ENCODE measurements around the gene HHAT.

HHAT gene

DNA sequence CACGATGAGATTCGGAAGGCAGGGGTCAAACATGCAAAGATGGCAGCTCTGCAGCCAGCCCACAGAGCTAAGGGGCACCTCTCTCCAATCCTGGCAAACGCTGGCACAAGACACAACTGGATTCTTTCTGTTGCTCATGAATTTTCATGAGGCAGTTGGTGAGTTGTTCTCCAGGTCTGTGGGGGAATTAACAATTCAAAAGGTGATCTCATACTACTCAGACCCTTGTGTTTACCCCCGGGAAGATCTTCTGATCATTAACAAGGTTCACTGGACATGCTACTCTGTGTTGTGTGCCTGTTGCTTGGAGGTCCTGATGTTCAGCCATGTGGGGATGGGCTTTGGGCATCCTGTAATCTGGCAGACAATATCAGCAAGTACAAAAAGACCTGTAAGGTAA is 128.9 kb downstream of the HHAT start:
- Histone ChIP-seq H3K4me3 (ENCODE audit: low read depth, low read length) (no peak overlapping the region), H3K9ac (ENCODE audit: low read length) (no peak overlapping the region), H3K36me3 (ENCODE audit: control insufficient read depth, insufficient read depth, low read length) (no peaks in the 10 kb centered on the region), H3K9me3 (ENCODE audit: control insufficient read depth, insufficient read depth, low read depth, low read length) (no peaks in the 10 kb centered on the region), H3K4me1 (ENCODE audit: control insufficient read depth, insufficient read depth, low read length) (peaks cover 6% of the 10 kb centered on the region), H3K27me3 (ENCODE audit: control insufficient read depth, insufficient read depth, low read length) (no peaks in the 10 kb centered on the region), H3K27ac (ENCODE audit: low read depth, low read length) (no peak overlapping the region)

DNA sequence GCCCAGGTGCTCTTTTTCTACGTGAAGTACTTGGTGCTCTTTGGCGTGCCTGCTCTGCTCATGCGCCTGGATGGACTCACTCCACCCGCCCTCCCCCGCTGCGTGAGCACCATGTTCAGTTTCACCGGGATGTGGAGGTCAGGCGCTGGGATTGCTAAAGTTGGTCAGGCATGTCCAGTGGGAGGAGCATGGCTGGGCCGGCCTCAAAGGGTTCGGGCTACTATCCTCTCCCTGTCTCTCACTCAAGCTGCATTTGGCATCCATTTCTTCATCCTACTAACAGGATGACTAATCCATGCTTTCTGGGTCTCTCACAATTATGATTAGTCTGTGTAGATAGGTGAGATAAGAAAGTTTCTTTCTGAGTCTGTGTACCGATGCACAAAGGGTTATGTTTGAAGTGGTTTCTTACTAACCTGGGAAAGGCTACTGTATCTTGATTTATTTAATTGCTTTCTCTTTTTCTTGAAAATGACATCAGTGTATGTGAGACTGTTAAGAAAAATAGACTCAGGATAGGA is 135.9 kb downstream of the HHAT start:
- no peak overlapping the region for H3K9ac ChIP-seq (ENCODE audit: low read length)
- no peaks in the 10 kb centered on the region for H3K4me1 ChIP-seq (ENCODE audit: control insufficient read depth, insufficient read depth, low read length)
- H3K27ac ChIP-seq (ENCODE audit: low read depth, low read length) = no peak overlapping the region
- no peaks in the 10 kb centered on the region for H3K9me3 ChIP-seq (ENCODE audit: control insufficient read depth, insufficient read depth, low read depth, low read length)
- no peaks in the 10 kb centered on the region for H3K36me3 ChIP-seq (ENCODE audit: control insufficient read depth, insufficient read depth, low read length)
- H3K4me3 ChIP-seq (ENCODE audit: low read depth, low read length) = no peak overlapping the region
- no peaks in the 10 kb centered on the region for H3K27me3 ChIP-seq (ENCODE audit: control insufficient read depth, insufficient read depth, low read length)

DNA sequence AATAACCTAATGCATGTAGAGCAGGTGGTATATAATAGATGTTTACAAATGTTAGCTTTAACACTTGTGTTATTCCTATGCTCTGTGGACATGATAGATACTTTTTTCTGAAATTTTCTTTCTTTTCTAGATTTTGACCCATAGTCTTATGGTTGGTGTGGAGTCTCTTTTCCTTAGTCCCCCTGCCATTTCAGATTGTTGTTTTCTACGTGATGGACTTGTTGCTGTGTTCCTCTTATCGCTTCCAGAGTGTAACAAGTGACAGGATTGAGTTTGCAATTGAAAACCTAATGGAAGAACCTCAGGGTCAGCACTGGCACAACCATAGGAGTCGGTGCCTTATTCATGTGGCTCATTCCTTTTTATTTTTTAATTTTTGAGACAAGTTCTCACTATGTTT is 136.4 kb downstream of the HHAT start:
- Histone ChIP-seq H3K27ac (ENCODE audit: low read depth, low read length) (no peak overlapping the region), H3K36me3 (ENCODE audit: control insufficient read depth, insufficient read depth, low read length) (no peaks in the 10 kb centered on the region), H3K9ac (ENCODE audit: low read length) (no peak overlapping the region), H3K4me1 (ENCODE audit: control insufficient read depth, insufficient read depth, low read length) (no peaks in the 10 kb centered on the region), H3K27me3 (ENCODE audit: control insufficient read depth, insufficient read depth, low read length) (no peaks in the 10 kb centered on the region), H3K4me3 (ENCODE audit: low read depth, low read length) (no peak overlapping the region), H3K9me3 (ENCODE audit: control insufficient read depth, insufficient read depth, low read depth, low read length) (no peaks in the 10 kb centered on the region)

- Histone ChIP-seq H3K27me3 (ENCODE audit: control insufficient read depth, insufficient read depth, low read length) (no peaks in the 10 kb centered on the region), H3K27ac (ENCODE audit: low read depth, low read length) (no peak overlapping the region)
Observed at GRCh38 chr1:210467440-210468043, 138.8 kb downstream of the HHAT start.

DNA sequence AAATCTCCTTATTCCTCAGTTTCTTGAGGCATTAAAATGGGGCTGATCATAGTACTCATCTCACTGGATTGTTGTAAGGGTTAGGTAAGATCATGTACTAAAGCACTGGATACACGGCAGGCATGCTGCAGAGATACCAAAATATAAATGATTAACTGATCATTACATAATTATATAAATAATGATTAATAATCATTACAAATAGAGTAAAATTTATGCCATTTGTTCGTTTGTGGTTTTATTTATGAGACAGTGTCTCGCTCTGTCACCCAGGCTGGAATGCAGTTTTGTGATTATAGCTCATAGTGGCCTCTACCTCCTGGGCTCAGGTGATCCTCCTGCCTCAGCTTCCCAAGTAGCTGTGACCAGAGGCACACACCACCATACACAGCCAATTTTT is 140.7 kb downstream of the HHAT start:
- no peak overlapping the region for H3K9ac ChIP-seq (ENCODE audit: low read length)
- no peaks in the 10 kb centered on the region for H3K36me3 ChIP-seq (ENCODE audit: control insufficient read depth, insufficient read depth, low read length)
- H3K9me3 ChIP-seq (ENCODE audit: control insufficient read depth, insufficient read depth, low read depth, low read length) = no peaks in the 10 kb centered on the region
- no peaks in the 10 kb centered on the region for H3K27me3 ChIP-seq (ENCODE audit: control insufficient read depth, insufficient read depth, low read length)
- no peak overlapping the region for H3K4me3 ChIP-seq (ENCODE audit: low read depth, low read length)
- H3K4me1 ChIP-seq (ENCODE audit: control insufficient read depth, insufficient read depth, low read length) = peaks cover 2% of the 10 kb centered on the region; the same call in 1 of the 2 replicates
- no peak overlapping the region for H3K27ac ChIP-seq (ENCODE audit: low read depth, low read length)

More at GRCh38 chr1:210467440-210468043, 138.8 kb downstream of the HHAT start:
- no peaks in the 10 kb centered on the region for H3K36me3 ChIP-seq (ENCODE audit: control insufficient read depth, insufficient read depth, low read length)
- no peak overlapping the region for H3K9ac ChIP-seq (ENCODE audit: low read length)
- no peaks in the 10 kb centered on the region for H3K4me1 ChIP-seq (ENCODE audit: control insufficient read depth, insufficient read depth, low read length)
- no peak overlapping the region for H3K4me3 ChIP-seq (ENCODE audit: low read depth, low read length)
- no peaks in the 10 kb centered on the region for H3K9me3 ChIP-seq (ENCODE audit: control insufficient read depth, insufficient read depth, low read depth, low read length)

DNA sequence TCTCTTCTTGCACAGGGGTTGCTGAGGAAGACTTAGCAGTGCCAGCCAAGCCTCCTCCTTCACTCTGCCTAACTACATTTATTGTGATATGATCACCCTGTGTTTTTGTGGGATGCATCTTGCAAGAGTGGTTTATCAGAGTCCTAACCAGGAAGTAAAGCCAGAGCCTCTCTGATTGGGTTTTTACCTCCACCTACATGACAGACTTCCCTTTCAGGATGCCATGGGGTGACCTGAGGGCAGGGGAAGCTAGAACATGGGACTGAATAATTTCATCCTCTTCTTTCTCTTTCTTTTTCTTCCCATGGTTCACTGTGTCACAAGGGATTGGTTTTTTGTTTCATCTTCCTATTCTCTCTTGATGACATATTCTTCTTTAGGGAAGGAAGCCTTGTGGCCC is 146.6 kb downstream of the HHAT start:
- H3K27ac ChIP-seq (ENCODE audit: low read depth, low read length) = no peak overlapping the region
- H3K9ac ChIP-seq (ENCODE audit: low read length) = no peak overlapping the region
- no peak overlapping the region for H3K4me3 ChIP-seq (ENCODE audit: low read depth, low read length)
- peaks cover 10% of the 10 kb centered on the region; the same call in 1 of the 2 replicates for H3K4me1 ChIP-seq (ENCODE audit: control insufficient read depth, insufficient read depth, low read length)
- no peaks in the 10 kb centered on the region for H3K9me3 ChIP-seq (ENCODE audit: control insufficient read depth, insufficient read depth, low read depth, low read length)
- no peaks in the 10 kb centered on the region for H3K27me3 ChIP-seq (ENCODE audit: control insufficient read depth, insufficient read depth, low read length)
- H3K36me3 ChIP-seq (ENCODE audit: control insufficient read depth, insufficient read depth, low read length) = no peaks in the 10 kb centered on the region

DNA sequence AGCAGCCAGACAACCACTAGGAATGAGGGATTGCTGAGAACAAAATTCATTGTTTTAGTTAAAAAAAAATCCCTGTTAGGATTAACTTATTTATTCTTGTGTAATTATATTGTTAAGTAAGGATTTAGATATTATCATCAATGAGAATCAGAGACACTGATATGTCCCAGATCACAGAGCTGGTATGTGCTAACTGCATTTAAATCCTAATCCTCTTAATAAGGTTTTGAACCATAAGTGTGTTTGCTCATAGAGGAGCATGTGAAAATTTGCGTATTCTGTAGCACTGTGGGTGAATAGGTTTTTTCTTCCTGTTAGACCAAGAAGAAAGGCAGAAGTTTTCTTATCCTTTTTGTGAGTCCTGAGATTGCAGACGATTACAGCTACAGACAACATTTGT is 147.1 kb downstream of the HHAT start:
- no peaks in the 10 kb centered on the region for H3K27me3 ChIP-seq (ENCODE audit: control insufficient read depth, insufficient read depth, low read length)
- no peaks in the 10 kb centered on the region for H3K36me3 ChIP-seq (ENCODE audit: control insufficient read depth, insufficient read depth, low read length)
- H3K4me3 ChIP-seq (ENCODE audit: low read depth, low read length) = no peak overlapping the region
- no peak overlapping the region for H3K9ac ChIP-seq (ENCODE audit: low read length)
- no peaks in the 10 kb centered on the region for H3K9me3 ChIP-seq (ENCODE audit: control insufficient read depth, insufficient read depth, low read depth, low read length)
- H3K4me1 ChIP-seq (ENCODE audit: control insufficient read depth, insufficient read depth, low read length) = peaks cover 10% of the 10 kb centered on the region; the same call in 1 of the 2 replicates
- no peak overlapping the region for H3K27ac ChIP-seq (ENCODE audit: low read depth, low read length)

DNA sequence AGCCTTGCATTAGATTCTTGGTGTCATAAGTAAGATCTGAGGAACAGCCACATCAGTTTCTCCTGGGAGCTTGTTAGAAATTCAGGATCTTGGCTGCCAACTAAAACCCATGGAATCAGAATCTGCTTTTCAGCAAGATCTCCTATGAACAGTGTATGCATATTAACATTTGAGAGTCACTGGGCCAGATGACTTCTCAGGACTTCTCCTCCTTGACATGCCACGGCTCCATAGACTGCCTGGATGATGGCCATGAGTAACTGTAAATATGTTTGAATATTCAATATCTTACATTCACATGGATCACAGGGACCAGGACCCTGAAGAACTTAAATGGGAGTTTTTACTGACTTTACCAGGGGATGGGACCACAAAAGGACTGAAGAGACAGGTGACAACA is 148.0 kb downstream of the HHAT start:
- Histone ChIP-seq H3K4me3 (ENCODE audit: low read depth, low read length) (no peak overlapping the region), H3K4me1 (ENCODE audit: control insufficient read depth, insufficient read depth, low read length) (peaks cover 10% of the 10 kb centered on the region; the same call in 1 of the 2 replicates), H3K9me3 (ENCODE audit: control insufficient read depth, insufficient read depth, low read depth, low read length) (no peaks in the 10 kb centered on the region), H3K36me3 (ENCODE audit: control insufficient read depth, insufficient read depth, low read length) (no peaks in the 10 kb centered on the region), H3K27ac (ENCODE audit: low read depth, low read length) (no peak overlapping the region), H3K9ac (ENCODE audit: low read length) (no peak overlapping the region), H3K27me3 (ENCODE audit: control insufficient read depth, insufficient read depth, low read length) (no peaks in the 10 kb centered on the region)

DNA sequence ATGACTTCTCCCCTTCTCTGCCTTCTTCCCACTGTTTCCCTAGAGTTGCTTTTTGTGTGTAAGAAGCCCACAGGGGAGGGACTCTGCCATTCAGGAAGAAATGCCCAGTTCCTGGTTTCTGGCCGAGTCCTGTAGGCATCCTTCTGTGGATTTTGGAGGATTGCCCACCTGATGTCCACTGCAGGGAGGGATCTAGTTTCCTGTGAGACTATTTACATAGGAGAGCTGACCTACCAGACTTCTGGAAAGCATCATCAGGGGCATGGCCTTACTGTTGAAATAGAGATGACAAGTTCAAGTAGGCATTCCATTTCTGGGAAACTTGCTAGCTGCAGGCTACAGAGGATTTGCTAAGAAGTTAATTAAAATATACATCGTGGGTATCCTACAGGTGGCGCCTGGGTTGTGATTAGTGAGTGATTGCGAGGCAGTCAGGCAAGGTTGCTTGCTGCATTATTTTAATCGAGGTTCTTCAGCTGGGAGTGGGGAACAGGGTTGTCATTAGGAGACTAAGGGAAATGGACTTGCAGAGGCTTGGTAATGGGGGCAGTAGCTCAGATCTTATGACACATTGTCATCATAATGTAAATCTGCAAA is 148.7 kb downstream of the HHAT start:
- Histone ChIP-seq H3K27me3 (ENCODE audit: control insufficient read depth, insufficient read depth, low read length) (no peaks in the 10 kb centered on the region), H3K36me3 (ENCODE audit: control insufficient read depth, insufficient read depth, low read length) (no peaks in the 10 kb centered on the region), H3K4me3 (ENCODE audit: low read depth, low read length) (no peak overlapping the region), H3K9me3 (ENCODE audit: control insufficient read depth, insufficient read depth, low read depth, low read length) (no peaks in the 10 kb centered on the region), H3K4me1 (ENCODE audit: control insufficient read depth, insufficient read depth, low read length) (peaks cover 10% of the 10 kb centered on the region; the same call in 1 of the 2 replicates), H3K9ac (ENCODE audit: low read length) (no peak overlapping the region), H3K27ac (ENCODE audit: low read depth, low read length) (no peak overlapping the region)

- no peak overlapping the region for H3K27ac ChIP-seq (ENCODE audit: low read depth, low read length)
Observed at GRCh38 chr1:210478820-210479219, 150.1 kb downstream of the HHAT start.

DNA sequence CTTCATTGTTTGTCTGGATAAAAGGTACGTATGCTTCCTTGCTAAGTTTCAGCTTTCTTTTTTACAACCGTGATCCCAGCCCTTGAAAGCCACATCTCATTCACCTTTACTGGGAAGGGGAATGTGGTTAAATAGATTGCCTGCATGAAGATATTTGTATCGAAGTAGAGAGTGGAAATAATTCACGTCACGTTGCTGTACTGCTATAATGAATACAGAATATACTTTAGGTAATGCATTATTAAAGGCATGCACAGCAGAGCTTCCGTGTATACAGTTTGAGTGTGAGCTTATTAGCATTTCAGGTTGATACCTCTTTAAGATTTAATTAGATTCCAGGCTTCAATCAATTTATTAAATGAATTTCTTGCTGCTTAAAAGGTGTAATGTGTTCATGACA is 153.8 kb downstream of the HHAT start:
- H3K4me3 ChIP-seq (ENCODE audit: low read depth, low read length) = no peak overlapping the region
- H3K27me3 ChIP-seq (ENCODE audit: control insufficient read depth, insufficient read depth, low read length) = no peaks in the 10 kb centered on the region
- H3K36me3 ChIP-seq (ENCODE audit: control insufficient read depth, insufficient read depth, low read length) = no peaks in the 10 kb centered on the region
- H3K4me1 ChIP-seq (ENCODE audit: control insufficient read depth, insufficient read depth, low read length) = peaks cover 2% of the 10 kb centered on the region; the same call in 1 of the 2 replicates
- H3K27ac ChIP-seq (ENCODE audit: low read depth, low read length) = no peak overlapping the region
- no peaks in the 10 kb centered on the region for H3K9me3 ChIP-seq (ENCODE audit: control insufficient read depth, insufficient read depth, low read depth, low read length)
- H3K9ac ChIP-seq (ENCODE audit: low read length) = no peak overlapping the region

More at GRCh38 chr1:210478820-210479219, 150.1 kb downstream of the HHAT start:
- H3K9ac ChIP-seq (ENCODE audit: low read length) = no peak overlapping the region
- no peak overlapping the region for H3K4me3 ChIP-seq (ENCODE audit: low read depth, low read length)
- H3K27me3 ChIP-seq (ENCODE audit: control insufficient read depth, insufficient read depth, low read length) = no peaks in the 10 kb centered on the region
- no peaks in the 10 kb centered on the region for H3K9me3 ChIP-seq (ENCODE audit: control insufficient read depth, insufficient read depth, low read depth, low read length)
- H3K36me3 ChIP-seq (ENCODE audit: control insufficient read depth, insufficient read depth, low read length) = no peaks in the 10 kb centered on the region
- peaks cover 10% of the 10 kb centered on the region; the same call in 1 of the 2 replicates for H3K4me1 ChIP-seq (ENCODE audit: control insufficient read depth, insufficient read depth, low read length)
